GM12891 (cell line): ENCODE measurements around the gene CDH13.

ENCODE experiments used
- DNase-seq: peaks from one replicate; pipeline ENCODE4 v3.0.0; 2011; ENCODE audit warnings: low spot score; ENCODE audit not compliant: insufficient read length
- FAIRE-seq: peaks from 2 replicates; lab custom pipeline; 2011; peaks lifted over from hg19 to GRCh38; lab: Jason Lieb, UNC
- PAX5 ChIP-seq: IDR thresholded peaks from 2 replicates; pipeline ENCODE4 v1.6.1; 2011; ENCODE audit warnings: low read length, moderate library complexity, mild to moderate bottlenecking; ENCODE audit not compliant: insufficient read depth, severe bottlenecking
- POLR2A ChIP-seq: IDR thresholded peaks from 2 replicates; pipeline ENCODE4 v1.6.1; 2011; ENCODE audit warnings: low read depth, low read length, control low read depth
- POLR2AphosphoS5 ChIP-seq: IDR thresholded peaks from 2 replicates; pipeline ENCODE4 v1.6.1; 2011; ENCODE audit warnings: low read depth, low read length, control low read depth
- POU2F2 ChIP-seq: IDR thresholded peaks from 2 replicates; pipeline ENCODE4 v1.6.1; 2011; ENCODE audit warnings: low read depth, mild to moderate bottlenecking, control low read depth, low read length, moderate library complexity
- SPI1 ChIP-seq: IDR thresholded peaks from 2 replicates; pipeline ENCODE4 v1.6.1; 2011; ENCODE audit warnings: low read depth, low read length, control low read depth
- TAF1 ChIP-seq: IDR thresholded peaks from 2 replicates; pipeline ENCODE4 v1.6.1; 2011; ENCODE audit warnings: low read depth, low read length, control low read depth

Gene CDH13

DNA sequence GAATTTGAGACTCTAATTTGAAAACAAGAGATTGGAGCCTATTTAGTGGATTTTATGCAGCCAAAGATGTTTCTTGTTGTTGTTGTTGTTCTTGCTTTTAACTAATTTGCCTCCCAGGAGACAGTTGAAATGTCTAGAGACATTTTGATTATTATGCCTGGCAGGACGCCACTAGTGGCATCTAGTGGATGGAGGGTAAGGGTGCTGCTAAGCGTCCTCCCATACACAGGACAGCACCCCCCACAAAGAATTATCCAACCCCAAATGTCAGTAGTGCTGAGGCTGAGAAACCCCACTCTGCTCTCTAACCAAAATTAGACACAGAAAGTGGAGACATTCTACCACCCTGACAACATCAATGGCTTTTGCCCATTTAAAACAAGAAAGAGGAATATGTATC lies 1165.6 kb downstream of the CDH13 start:
- TF ChIP-seq TAF1 (no peak), PAX5 (no peak), POLR2A (no peak), SPI1 (no peak), POLR2AphosphoS5 (no peak), POU2F2 (no peak)
- FAIRE-seq (peak; percentile 20), DNase-seq (no peak)

DNA sequence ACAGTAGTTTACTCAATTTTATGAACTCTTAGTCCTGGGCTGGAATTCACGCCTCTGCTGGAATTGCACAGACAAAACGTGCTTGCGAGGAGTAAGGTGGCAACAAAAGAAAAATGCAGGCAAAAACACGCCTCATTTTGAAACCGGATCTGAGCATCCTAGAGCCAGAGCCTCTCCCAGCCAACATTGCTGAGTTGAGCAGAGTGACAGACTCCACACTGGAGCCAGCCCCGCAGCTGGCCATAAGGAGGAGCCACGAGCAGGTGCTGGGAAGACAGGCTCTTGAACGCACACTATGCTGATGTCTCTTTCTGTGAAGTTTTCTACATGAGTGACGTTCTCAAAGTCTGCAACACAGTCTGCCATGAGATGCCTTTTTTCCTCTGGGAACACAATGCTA lies 1166.4 kb downstream of the CDH13 start:
- no peak for FAIRE-seq
- TF ChIP-seq PAX5 (no peak), SPI1 (no peak), POLR2AphosphoS5 (no peak), POU2F2 (no peak), POLR2A (no peak), TAF1 (no peak)

DNA sequence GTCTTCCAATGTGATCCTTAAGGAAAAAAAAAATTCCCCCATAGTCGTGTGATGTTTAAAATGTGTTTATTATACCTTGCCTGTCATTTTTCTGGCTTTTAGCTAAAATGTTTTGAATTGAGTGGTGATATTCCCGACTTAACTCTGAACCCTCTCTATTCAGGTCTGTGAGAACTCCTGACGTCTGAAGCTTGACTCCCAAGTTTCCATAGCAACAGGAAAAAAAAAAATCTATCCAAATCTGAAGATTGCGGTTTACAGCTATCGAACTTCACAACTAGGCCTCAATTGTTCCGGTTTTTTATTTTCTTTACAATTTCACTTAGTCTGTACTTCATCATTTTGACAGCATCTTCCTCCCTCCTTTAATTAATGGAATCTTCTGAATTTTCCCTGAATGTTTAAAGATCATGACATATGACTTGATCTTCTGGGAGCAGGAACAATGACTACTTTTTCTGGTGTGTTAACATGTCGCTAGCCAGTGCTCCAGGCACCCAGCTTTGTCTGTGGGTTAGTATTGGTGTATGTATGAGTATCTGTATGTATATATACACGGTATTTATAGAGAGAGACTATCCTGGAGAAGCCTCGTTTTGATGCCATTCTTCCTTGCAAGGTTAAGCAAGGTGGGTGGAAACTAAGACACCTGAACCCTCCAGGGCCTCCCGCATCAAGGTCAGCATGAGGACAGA lies 1168.2 kb downstream of the CDH13 start:
- FAIRE-seq (no peak), DNase-seq (no peak)
- TF ChIP-seq SPI1 (no peak), TAF1 (no peak), PAX5 (no peak), POLR2A (no peak), POLR2AphosphoS5 (no peak), POU2F2 (no peak)

More for the DNA sequence above, 1166.4 kb downstream of the CDH13 start:
- DNase-seq = no peak

DNA sequence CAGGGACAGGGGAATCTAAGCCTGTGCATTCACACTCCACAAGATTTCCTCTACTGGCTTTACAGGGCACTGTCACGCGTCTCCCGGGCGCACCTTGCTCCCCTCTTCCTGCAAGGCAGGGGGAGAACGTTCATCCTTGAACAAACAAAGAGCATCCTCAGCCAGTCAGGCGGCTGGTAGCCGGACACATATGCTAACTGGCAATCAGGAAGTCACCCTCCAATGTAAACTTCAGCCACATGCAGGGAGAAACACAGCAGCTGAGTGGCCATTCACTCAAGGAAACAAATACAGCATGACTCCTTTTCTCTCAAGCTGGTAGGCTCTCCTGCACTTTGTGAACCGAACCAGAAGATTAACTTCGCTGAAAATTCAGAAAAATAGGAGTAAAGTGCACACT lies 1170.2 kb downstream of the CDH13 start:
- no peak for DNase-seq

DNA sequence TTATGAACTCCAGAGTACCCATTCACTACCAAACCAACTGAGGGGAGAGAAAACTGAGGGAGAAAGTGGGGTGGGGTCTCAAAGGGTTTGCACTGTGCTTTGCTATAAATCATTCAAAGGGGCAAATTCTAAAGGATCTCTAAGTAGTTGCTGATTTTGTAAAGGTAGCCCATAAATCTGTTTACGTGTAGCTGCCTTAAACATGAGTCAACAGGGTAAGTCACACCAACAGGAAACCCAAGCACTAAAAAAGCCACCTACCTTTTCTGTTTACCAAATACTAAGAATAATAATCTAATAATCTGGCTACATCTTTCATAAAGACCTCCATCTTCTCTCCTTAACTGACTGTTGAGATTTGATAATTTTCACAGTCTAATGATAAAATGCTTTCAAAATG lies 1172.6 kb downstream of the CDH13 start:
- TF ChIP-seq TAF1 (no peak), POLR2A (no peak), POLR2AphosphoS5 (no peak), SPI1 (no peak), PAX5 (no peak), POU2F2 (no peak)
- no peak for DNase-seq
- no peak for FAIRE-seq

More for the DNA sequence above, 1170.2 kb downstream of the CDH13 start:
- TF ChIP-seq TAF1 = no peak
- no peak for TF ChIP-seq POLR2AphosphoS5
- TF ChIP-seq POU2F2 = no peak
- FAIRE-seq = no peak

DNA sequence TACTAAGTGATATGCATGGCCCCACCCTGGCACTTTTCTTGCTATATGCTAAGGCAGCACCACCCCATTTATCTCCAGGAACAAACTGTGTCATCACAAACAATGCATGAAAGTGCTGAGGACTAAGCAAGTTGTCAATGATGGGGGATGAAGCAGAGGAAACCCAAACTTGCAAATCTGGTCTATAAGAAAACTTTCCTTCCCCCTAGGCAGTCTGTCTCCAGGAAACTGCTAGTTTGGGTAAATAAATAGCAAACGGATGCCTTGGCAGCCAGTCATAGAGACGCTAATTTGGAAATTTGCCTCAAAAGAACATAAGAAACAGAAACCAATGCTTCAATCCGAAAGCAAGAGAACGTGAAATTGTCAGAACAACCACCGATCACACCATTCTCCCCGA lies 1175.4 kb downstream of the CDH13 start:
- peak; percentile 31 for FAIRE-seq
- DNase-seq = peak; percentile 35
- TF ChIP-seq SPI1 = no peak
- TF ChIP-seq POLR2AphosphoS5 = no peak
- no peak for TF ChIP-seq PAX5
- TF ChIP-seq TAF1 = no peak
- TF ChIP-seq POLR2A = no peak
- TF ChIP-seq POU2F2 = no peak

DNA sequence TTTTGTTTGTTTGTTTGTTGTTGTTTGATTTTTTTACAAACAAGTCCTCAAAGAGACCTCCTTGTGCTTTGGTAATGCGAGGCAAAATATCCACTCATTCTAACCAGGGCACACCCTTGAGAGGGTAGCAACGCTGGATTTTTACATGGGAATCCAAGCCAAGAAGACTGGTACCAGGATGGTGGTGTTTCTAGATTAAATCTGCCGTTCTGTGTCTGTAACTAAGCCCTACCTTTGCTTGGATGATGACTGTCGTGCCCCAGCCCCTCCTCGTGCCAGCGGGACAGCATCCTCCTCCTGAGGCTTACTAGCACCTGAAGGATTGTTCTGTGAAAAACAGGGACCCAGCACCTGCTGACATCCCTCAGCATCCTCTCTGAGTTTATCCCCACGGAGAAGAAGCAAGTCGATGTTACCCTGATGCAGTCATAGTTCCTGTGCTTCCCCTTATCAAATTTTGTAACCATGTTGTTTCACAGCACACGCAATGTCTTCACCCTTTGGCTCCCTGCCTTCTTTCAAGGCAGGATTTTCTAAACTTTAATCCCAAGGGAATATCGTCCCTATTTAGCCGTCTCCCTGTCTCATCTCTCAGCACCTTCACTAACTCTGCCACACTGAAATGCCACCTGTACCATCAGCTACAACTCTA lies 1175.9 kb downstream of the CDH13 start:
- FAIRE-seq (no peak), DNase-seq (no peak)
- no peak for TF ChIP-seq POLR2A
- no peak for TF ChIP-seq PAX5
- no peak for TF ChIP-seq TAF1
- TF ChIP-seq POU2F2 = no peak
- TF ChIP-seq SPI1 = no peak
- TF ChIP-seq POLR2AphosphoS5 = no peak

DNA sequence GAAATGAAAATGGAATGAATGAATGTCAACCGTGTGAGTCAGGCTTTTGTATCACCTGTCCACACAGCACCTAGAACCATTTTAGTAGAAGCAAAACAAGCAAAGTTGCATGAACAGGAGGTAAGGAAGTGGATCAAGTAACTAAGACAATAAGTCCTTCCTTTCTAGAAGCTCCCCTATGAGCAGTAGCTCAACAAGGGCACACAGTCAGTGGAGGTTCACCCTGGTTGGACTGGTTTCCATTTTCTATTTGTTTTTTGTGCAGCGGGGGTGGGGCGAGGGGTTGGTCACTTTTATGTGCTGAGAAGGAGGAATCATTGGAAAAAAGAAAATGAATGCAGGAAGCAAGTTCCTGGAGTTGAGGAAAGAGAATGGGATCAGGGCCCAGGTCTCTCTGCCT lies 1177.0 kb downstream of the CDH13 start:
- no peak for DNase-seq
- FAIRE-seq = no peak
- TF ChIP-seq POLR2AphosphoS5 (no peak), PAX5 (no peak), SPI1 (no peak), POU2F2 (no peak), POLR2A (no peak), TAF1 (no peak)

DNA sequence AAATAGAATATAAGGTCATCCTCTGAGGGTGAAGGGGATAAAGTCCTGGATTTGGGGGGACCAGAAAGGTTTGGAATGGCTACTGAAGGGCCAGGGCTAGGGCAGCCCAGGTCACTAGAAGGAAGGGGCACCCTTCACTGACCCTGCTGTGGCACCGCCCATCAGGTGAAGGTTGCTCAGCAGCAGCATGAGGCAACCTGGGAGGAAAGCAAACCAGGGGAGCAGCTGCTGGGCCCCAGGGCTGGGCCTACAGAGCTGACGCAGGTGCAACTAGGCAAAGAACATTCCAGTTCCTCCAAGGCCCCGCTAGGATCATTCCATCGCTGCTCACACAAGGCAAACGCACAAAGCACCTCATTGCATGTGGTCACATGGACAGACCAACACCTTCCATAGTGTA lies 1177.6 kb downstream of the CDH13 start:
- TF ChIP-seq PAX5 (no peak), SPI1 (no peak), TAF1 (no peak), POLR2A (no peak), POU2F2 (no peak), POLR2AphosphoS5 (no peak)
- FAIRE-seq (no peak), DNase-seq (no peak)

DNA sequence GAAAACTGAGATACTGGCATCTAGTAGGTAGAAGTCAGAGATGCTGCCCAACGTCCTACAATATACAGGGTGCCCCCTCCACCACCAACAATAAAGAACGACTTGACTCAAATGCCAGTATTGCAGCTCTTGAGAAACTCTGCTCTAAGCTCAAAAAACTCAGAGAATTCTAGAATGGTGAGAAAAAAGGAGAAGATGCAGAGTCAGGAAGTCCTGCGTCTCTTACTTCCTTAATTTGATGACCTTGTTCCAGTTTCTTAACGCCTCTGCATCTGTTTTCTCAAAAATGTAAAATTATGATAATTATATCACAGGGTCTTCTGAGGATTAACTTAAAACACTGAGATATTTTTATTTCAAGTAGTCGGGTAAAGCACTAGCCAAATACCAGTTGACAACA lies 1179.3 kb downstream of the CDH13 start:
- peak; percentile 33; the same call in 1 of the 2 replicates for TF ChIP-seq SPI1
- TF ChIP-seq POLR2A = no peak
- DNase-seq = no peak
- no peak for FAIRE-seq
